ENCODE data around the gene MELTF. TPM values are rescaled to one million over a fixed set of nuclear protein-coding genes. Genes with fewer than 3 reads are reported as not detected.

Gene MELTF
- total and polyA plus RNA-seq, 8 donors: 4.0 to 8.4 (median 5.6) TPM

- TF ChIP-seq, protein P1, sequence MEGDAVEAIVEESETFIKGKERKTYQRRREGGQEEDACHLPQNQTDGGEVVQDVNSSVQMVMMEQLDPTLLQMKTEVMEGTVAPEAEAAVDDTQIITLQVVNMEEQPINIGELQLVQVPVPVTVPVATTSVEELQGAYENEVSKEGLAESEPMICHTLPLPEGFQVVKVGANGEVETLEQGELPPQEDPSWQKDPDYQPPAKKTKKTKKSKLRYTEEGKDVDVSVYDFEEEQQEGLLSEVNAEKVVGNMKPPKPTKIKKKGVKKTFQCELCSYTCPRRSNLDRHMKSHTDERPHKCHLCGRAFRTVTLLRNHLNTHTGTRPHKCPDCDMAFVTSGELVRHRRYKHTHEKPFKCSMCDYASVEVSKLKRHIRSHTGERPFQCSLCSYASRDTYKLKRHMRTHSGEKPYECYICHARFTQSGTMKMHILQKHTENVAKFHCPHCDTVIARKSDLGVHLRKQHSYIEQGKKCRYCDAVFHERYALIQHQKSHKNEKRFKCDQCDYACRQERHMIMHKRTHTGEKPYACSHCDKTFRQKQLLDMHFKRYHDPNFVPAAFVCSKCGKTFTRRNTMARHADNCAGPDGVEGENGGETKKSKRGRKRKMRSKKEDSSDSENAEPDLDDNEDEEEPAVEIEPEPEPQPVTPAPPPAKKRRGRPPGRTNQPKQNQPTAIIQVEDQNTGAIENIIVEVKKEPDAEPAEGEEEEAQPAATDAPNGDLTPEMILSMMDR (IDR thresholded peaks at IDR 0.05): no peak
- H3K27ac ChIP-seq: no peak overlapping the region
- no peaks in the 10 kb centered on the region for H3K36me3 ChIP-seq
- H3K4me3 ChIP-seq: no peak overlapping the region
- H3K27me3 ChIP-seq: no peaks in the 10 kb centered on the region
- ATAC-seq (no peak), DNase-seq (no peak)
- no peaks in the 10 kb centered on the region for H3K9me3 ChIP-seq
- peaks cover 6 to 13% of the 10 kb centered on the region in 2 donors for H3K4me1 ChIP-seq
- intact Hi-C loops (cut with DNase I): no loop called here
Measured at GRCh38 chr3:196962930-196963630, 66.5 kb downstream of the MELTF start.

DNA sequence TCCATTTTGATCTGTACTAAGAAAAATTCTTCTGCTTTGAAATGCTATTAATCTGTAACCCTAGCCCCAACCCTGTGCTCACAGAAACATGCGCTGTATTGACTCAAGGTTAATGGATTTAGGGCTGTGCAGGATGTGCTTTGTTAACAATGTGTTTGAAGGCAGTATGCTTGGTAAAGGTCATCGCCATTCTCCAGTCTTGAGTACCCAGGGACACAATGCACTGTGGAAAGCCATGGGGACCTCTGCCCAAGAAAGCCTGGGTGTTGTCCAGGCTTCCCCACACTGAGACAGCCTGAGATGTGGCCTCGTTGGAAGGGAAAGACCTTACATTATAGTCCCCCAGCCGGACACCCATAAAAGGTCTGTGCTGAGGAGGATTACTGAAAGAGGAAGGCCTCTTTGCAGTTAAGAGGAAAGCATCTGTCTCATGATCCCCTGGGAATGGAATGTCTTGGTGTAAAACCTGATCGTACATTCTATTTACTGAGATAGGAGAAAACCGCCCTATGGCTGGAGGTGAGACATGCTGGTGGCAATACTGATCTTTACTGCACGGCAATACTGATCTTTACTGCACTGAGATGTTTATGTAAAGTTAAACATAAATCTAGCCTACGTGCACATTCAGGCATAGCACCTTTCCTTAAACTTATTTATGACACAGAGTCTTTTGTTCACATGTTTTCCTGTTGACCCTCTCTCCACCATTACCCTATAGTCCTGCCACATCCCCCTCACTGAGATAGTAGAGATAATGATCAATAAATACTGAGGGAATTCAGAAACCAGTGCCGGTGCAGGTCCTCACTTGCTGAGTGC lies 67.3 kb downstream of the MELTF start:
- Histone ChIP-seq H3K9me3 (no peaks in the 10 kb centered on the region), H3K27ac (no peak overlapping the region), H3K36me3 (no peaks in the 10 kb centered on the region), H3K4me1 (peaks cover 0 to 5% of the 10 kb centered on the region in 2 donors), H3K4me3 (no peak overlapping the region), H3K27me3 (no peaks in the 10 kb centered on the region)
- intact Hi-C loops (cut with DNase I): no loop called here
- TF ChIP-seq, protein P1 (IDR thresholded peaks at IDR 0.05): no peak
- DNase-seq (no peak), ATAC-seq (no peak)

DNA sequence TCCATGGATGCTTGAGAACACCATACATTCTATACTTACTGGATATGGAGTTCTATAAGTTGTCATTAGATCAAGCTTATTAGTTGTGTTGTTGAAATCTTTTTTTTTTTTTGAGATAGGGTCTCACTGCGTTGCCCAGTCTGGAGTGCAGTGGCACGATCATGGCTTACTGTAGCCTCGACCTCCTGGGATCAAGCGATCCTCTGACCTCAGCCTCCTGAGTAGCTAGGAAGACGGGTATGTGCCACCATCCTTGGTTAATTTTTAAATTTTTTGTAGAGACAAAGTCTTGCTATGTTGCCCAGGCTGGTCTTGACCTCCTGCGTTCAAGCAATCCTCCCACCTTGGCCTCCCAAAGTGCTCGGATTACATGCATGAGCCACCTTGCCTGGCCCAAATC lies 74.8 kb downstream of the MELTF start:
- Histone ChIP-seq H3K27ac (no peak overlapping the region), H3K36me3 (no peaks in the 10 kb centered on the region), H3K9me3 (no peaks in the 10 kb centered on the region), H3K27me3 (no peaks in the 10 kb centered on the region), H3K4me3 (no peak overlapping the region), H3K4me1 (no peaks in the 10 kb centered on the region)
- TF ChIP-seq, protein P1 (IDR thresholded peaks at IDR 0.05): no peak
- intact Hi-C loops (cut with DNase I): no loop called here
- ATAC-seq: no peak
- no peak for DNase-seq

Other genes starting within 250 kb of the MELTF start
- 10 to 100 TPM; 26.9 to 29.9 TPM for gene SENP5, start 161.9 kb downstream of the MELTF start, total RNA-seq
- gene SENP5, start 161.9 kb downstream of the MELTF start, polyA plus RNA-seq (ENCODE audit: insufficient read length in 6 of 6): 10 to 100 TPM; 25.2 to 43.8 (median 31.0) TPM
- gene NCBP2, start 87.3 kb downstream of the MELTF start, total RNA-seq: 10 to 100 TPM; 56.0 to 60.9 TPM
- 10 to 100 TPM; 78.2 to 95.9 (median 91.4) TPM for gene NCBP2, start 87.3 kb downstream of the MELTF start, polyA plus RNA-seq (ENCODE audit: insufficient read length in 6 of 6)
- 1 to 10 TPM; 2.9 to 6.3 TPM for gene PIGZ, start 61.0 kb downstream of the MELTF start, total RNA-seq
- 1 to 10 TPM; 1.0 to 2.5 (median 1.9) TPM for gene PIGZ, start 61.0 kb downstream of the MELTF start, polyA plus RNA-seq (ENCODE audit: insufficient read length in 6 of 6)